ENCODE data around the gene TMEM82.

GRCh38 chr1:15775706-15776105 is 33.4 kb downstream of the TMEM82 start:
- TF ChIP-seq, protein P1, sequence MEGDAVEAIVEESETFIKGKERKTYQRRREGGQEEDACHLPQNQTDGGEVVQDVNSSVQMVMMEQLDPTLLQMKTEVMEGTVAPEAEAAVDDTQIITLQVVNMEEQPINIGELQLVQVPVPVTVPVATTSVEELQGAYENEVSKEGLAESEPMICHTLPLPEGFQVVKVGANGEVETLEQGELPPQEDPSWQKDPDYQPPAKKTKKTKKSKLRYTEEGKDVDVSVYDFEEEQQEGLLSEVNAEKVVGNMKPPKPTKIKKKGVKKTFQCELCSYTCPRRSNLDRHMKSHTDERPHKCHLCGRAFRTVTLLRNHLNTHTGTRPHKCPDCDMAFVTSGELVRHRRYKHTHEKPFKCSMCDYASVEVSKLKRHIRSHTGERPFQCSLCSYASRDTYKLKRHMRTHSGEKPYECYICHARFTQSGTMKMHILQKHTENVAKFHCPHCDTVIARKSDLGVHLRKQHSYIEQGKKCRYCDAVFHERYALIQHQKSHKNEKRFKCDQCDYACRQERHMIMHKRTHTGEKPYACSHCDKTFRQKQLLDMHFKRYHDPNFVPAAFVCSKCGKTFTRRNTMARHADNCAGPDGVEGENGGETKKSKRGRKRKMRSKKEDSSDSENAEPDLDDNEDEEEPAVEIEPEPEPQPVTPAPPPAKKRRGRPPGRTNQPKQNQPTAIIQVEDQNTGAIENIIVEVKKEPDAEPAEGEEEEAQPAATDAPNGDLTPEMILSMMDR (IDR thresholded peaks at IDR 0.05): no peak
- TF ChIP-seq POLR2AphosphoS5 (IDR thresholded peaks at IDR 0.05): no peak
- no peak for TF ChIP-seq EP300 (IDR thresholded peaks at IDR 0.05)
- TF ChIP-seq POLR2A (IDR thresholded peaks at IDR 0.05): no peak

Data from stomach (tissue), 4 donors.